Tibial nerve (tissue), 4 donors: ENCODE data around the gene ASCC2. TPM values are rescaled to one million over a fixed set of nuclear protein-coding genes. Genes with fewer than 3 reads are reported as not detected.

Experiments
- DNase-seq, 2 donors: peaks; one replicate each; pipeline ENCODE4 v3.0.0-alpha.2; 2019; ENCODE audit warnings: low spot score in 2 of 2
- H3K27ac ChIP-seq, 4 donors: fragments of 200-600 bp; sonication (generic) in 3 of 4; one replicate each; pipeline ENCODE4 v1.5.1; 2017 to 2019; ENCODE audit warnings: mild to moderate bottlenecking in 1 of 4
- H3K27me3 ChIP-seq, 2 donors: fragments of 200-600 bp; sonication (generic) in 1 of 2; one replicate each; pipeline versions ENCODE4 v1.5.1 to v1.6.0; 2017 to 2019
- H3K36me3 ChIP-seq, 3 donors: fragments of 200-600 bp; sonication (generic); one replicate each; pipeline ENCODE4 v1.5.1; 2018 to 2019
- H3K4me1 ChIP-seq, 4 donors: fragments of 200-600 bp; sonication (generic) in 3 of 4; one replicate each; pipeline ENCODE4 v1.5.1; 2017 to 2019
- H3K4me3 ChIP-seq, 4 donors: fragments of 200-600 bp; sonication (generic) in 3 of 4; one replicate each; pipeline ENCODE4 v1.5.1; 2017 to 2019; ENCODE audit warnings: mild to moderate bottlenecking in 1 of 4, moderate library complexity in 1 of 4
- H3K9me3 ChIP-seq, 4 donors: fragments of 200-600 bp; sonication (generic) in 3 of 4; one replicate each; pipeline ENCODE4 v1.5.1; 2017 to 2019
- EP300 ChIP-seq, 2 donors: sonication (generic); formaldehyde crosslinking; IDR thresholded peaks; one replicate each; pipeline ENCODE4 v1.6.1; 2017; ENCODE audit warnings: antibody characterized with exemption in 2 of 2, mild to moderate bottlenecking in 1 of 2
- POLR2A ChIP-seq, 2 donors: fragments of 450-650 bp; IDR thresholded peaks; one replicate each; pipeline ENCODE4 v1.6.1; 2017; ENCODE audit warnings: antibody characterized with exemption in 2 of 2, mild to moderate bottlenecking in 2 of 2, moderate library complexity in 2 of 2
- WGBS, 2 donors: methylation state at CpG; one replicate each; pipeline ENCODE4 v1.1.5; 2018; 5-methylcytosine and 5-hydroxymethylcytosine counted together
- total RNA-seq, 4 donors: library from RNA; depleted of rRNA; stranded (reverse); fragments of >200 nt; gene quantifications; one replicate each; pipeline ENCODE4 v1.1.0, GENCODE V29; 2016
- TF ChIP-seq, protein P1 (sequence below), 5 experiments: fragments of 200-600 bp in 3 of 5; fragments of 450-650 bp in 2 of 5; sonication (generic) in 3 of 5; IDR thresholded peaks; one replicate each; pipeline ENCODE4 v1.5.1; 2016 to 2019; ENCODE audit warnings: antibody characterized with exemption in 5 of 5, mild to moderate bottlenecking in 3 of 5, moderate library complexity in 2 of 5

Gene ASCC2
- total RNA-seq, 4 donors from 2014 or later, result 30.4 to 45.3 (median 40.9) TPM

DNA sequence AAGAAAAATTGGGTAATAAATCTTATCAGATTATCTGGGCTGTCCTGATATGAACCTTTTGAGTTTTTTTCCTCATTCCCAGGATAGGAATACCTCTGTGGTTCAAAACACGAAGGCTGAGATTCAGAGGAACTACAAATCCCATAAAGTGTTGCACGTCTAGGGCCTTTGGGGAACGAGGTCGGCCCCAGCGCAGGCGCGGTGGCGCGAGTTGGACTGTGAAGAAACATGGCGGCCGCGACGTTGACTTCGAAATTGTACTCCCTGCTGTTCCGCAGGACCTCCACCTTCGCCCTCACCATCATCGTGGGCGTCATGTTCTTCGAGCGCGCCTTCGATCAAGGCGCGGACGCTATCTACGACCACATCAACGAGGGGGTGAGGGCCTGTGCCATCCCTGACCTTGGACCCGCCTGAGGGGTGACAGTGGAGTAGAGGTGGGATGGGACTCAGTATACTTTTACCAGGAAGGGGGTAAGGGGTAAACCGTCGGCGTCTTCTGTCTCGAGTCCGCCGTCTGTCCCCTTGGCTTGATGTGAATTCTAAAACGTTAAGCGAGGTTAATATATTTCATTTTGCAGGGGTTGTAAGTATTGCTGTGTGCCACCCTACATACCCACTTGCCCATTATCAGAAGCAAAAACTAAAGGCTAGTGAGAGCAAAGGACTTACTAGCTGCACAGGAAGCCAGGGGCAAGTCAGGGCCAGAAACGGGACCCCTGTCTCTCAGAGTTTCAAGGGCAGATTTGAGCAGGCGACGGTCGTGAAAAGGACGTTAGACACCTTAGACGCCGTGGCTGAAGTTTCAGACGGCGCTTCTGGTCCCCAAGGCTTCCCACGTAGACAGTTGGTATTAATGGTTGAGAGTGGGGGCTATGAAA is 70.7 kb downstream of the ASCC2 start, which contains the start of gene UQCR10:
Gene UQCR10 (plus strand): TSS at position 199 of the 881 bp plus-strand sequence. CDS start 30 bp downstream, at position 229.
- DNase-seq, result peak; percentile 86 to 91
- Histone ChIP-seq H3K9me3 (no peaks in the 10 kb centered on the region), H3K27ac (peak within 1 kb of the TSS; percentile 77 to 96 (median 88)), H3K36me3 (peaks cover 0 to 29% (median 7%) of the 10 kb centered on the region in 3 donors), H3K4me3 (peak within 1 kb of the TSS; percentile 88 to 98 (median 94)), H3K4me1 (peaks cover 0 to 42% (median 24%) of the 10 kb centered on the region in 4 donors), H3K27me3 (no peaks in the 10 kb centered on the region)
- TF ChIP-seq, protein P1, sequence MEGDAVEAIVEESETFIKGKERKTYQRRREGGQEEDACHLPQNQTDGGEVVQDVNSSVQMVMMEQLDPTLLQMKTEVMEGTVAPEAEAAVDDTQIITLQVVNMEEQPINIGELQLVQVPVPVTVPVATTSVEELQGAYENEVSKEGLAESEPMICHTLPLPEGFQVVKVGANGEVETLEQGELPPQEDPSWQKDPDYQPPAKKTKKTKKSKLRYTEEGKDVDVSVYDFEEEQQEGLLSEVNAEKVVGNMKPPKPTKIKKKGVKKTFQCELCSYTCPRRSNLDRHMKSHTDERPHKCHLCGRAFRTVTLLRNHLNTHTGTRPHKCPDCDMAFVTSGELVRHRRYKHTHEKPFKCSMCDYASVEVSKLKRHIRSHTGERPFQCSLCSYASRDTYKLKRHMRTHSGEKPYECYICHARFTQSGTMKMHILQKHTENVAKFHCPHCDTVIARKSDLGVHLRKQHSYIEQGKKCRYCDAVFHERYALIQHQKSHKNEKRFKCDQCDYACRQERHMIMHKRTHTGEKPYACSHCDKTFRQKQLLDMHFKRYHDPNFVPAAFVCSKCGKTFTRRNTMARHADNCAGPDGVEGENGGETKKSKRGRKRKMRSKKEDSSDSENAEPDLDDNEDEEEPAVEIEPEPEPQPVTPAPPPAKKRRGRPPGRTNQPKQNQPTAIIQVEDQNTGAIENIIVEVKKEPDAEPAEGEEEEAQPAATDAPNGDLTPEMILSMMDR (IDR thresholded peaks at IDR 0.05), result no peak
- TF ChIP-seq POLR2A (IDR thresholded peaks at IDR 0.05), result peak; percentile 29 to 44
- TF ChIP-seq EP300 (IDR thresholded peaks at IDR 0.05), result peak in 1 of 2 donors; percentile 92
- WGBS, 2 donors, result 0 to 1% methylated on average over 46 of the region's 46 CpGs

- peak within 1 kb of the TSS; percentile 88 to 98 (median 94) for H3K4me3 ChIP-seq
- 0% methylated on average over 31 to 32 of the region's 32 CpGs for WGBS, 2 donors
- H3K36me3 ChIP-seq, result peaks cover 0 to 28% (median 7%) of the 10 kb centered on the region in 3 donors
- peak; percentile 88 to 92 for DNase-seq
- H3K4me1 ChIP-seq, result peaks cover 0 to 42% (median 24%) of the 10 kb centered on the region in 4 donors
- H3K9me3 ChIP-seq, result no peaks in the 10 kb centered on the region
- TF ChIP-seq EP300 (IDR thresholded peaks at IDR 0.05), result peak in 1 of 2 donors; percentile 37
- TF ChIP-seq, protein P1 (IDR thresholded peaks at IDR 0.05), result no peak
- TF ChIP-seq POLR2A (IDR thresholded peaks at IDR 0.05), result peak in 1 of 2 donors; percentile 61
- H3K27ac ChIP-seq, result peak within 1 kb of the TSS; percentile 77 to 96 (median 88)
- no peaks in the 10 kb centered on the region for H3K27me3 ChIP-seq
Observed at GRCh38 chr22:29766632-29767170, 71.4 kb downstream of the ASCC2 start, which contains the start of gene ZMAT5. Gene ZMAT5 (minus strand): TSS chr22:29767007. CDS start chr22:29748544, 18,463 bp downstream.

DNA sequence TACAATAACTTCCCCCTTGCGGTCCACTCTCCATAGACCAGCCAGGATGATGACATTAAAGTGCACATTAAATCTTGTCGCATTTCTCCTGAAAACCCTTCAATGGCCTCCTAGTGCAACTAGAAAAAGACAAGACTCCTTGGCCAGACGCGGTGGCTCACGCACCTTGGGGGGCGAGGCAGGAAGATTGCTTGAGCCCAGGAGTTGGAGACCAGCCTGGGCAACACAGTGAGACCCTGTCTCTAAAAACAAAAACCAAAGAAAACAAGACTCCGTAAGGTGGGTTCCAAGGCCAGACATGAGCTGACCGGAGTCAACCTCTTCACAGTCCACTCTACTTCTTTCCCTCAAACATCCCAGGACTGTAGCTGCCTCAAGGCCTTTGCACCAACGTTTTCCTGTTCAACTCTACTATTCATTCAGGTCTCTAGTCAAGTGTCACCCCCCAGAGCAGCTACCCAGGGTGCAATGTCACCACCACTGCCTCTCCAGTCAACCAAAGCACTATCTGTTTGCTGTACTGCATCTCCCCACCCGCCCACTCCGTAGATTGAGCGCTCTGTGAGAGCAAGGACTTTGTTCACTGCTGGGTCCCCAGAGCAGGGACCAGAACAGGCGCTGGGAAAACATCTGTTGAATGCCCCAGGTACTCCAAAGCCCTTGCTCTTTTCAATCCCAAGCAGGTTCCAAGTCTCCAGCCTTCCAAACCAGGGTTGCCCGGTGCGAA is 72.0 kb downstream of the ASCC2 start:
- WGBS, 2 donors, result 50 to 52% methylated on average over 15 of the region's 15 CpGs
- H3K27ac ChIP-seq, result peak overlapping the region; percentile 28 to 96 (median 78)

GRCh38 chr22:29762263-29762662 is 75.8 kb downstream of the ASCC2 start:
- no peaks in the 10 kb centered on the region for H3K9me3 ChIP-seq
- no peaks in the 10 kb centered on the region for H3K27me3 ChIP-seq
- H3K4me1 ChIP-seq, result peaks cover 0 to 40% (median 14%) of the 10 kb centered on the region in 4 donors
- TF ChIP-seq EP300 (IDR thresholded peaks at IDR 0.05), result no peak
- TF ChIP-seq, protein P1 (IDR thresholded peaks at IDR 0.05), result no peak
- no peak for TF ChIP-seq POLR2A (IDR thresholded peaks at IDR 0.05)
- no peaks in the 10 kb centered on the region for H3K36me3 ChIP-seq
- no peak overlapping the region for H3K4me3 ChIP-seq
- WGBS, 2 donors, result 83 to 92% methylated on average over 15 of the region's 15 CpGs
- no peak for DNase-seq
- H3K27ac ChIP-seq, result no peak overlapping the region

More for the DNA sequence above, 72.0 kb downstream of the ASCC2 start:
- no peak for DNase-seq
- Histone ChIP-seq H3K36me3 (peaks cover 0 to 22% (median 7%) of the 10 kb centered on the region in 3 donors), H3K4me3 (peak overlapping the region; percentile 88 to 98 (median 94)), H3K27me3 (no peaks in the 10 kb centered on the region), H3K4me1 (peaks cover 0 to 42% (median 24%) of the 10 kb centered on the region in 4 donors), H3K9me3 (no peaks in the 10 kb centered on the region)
- TF ChIP-seq POLR2A (IDR thresholded peaks at IDR 0.05) (no peak), EP300 (IDR thresholded peaks at IDR 0.05) (no peak)
- TF ChIP-seq, protein P1 (IDR thresholded peaks at IDR 0.05), result no peak
